IMR-90 (cell line): ENCODE data around the gene DPH3. TPM values are rescaled to one million over a fixed set of nuclear protein-coding genes. Genes with fewer than 3 reads are reported as not detected.

ENCODE experiments used
- ATAC-seq: fragments of 200-7000 bp; cut with Tn5 transposase; 2 replicates; pipeline ENCODE4 v1.9.1; 2020; ENCODE audit warnings: low read depth, mild to moderate bottlenecking, moderate library complexity
- BruUV-seq: library from RNA; stranded (reverse); fragments of 400-500 nt; replicated peaks from 2 replicates; lab custom pipeline; 2021; lab: Mats Ljungman, UMichigan
- CTCF ChIA-PET: fragments of 300-600 bp; formaldehyde crosslinking; extraction: SDS; loops from one replicate; lab custom pipeline; 2021; ENCODE audit warnings: antibody characterized with exemption; lab: Yijun Ruan, JAX
- POLR2A ChIA-PET: fragments of 300-600 bp; sonication (Branson Sonifier 250); formaldehyde crosslinking; loops from one replicate; lab custom pipeline; 2022; ENCODE audit warnings: antibody characterized with exemption; ENCODE audit not compliant: unreplicated experiment; lab: Charles Lee
- DNase-seq: peaks from one replicate; pipeline ENCODE4 v3.0.0; 2013
- H2AFZ ChIP-seq: replicated peaks from 2 replicates; pipeline ENCODE3; 2013; ENCODE audit warnings: low read length, mild to moderate bottlenecking; ENCODE audit not compliant: poor library complexity
- H2AK5ac ChIP-seq: 2 replicates; pipeline ENCODE4 v1.6.1; 2013; ENCODE audit warnings: low read depth, low read length, inconsistent platforms
- H2AK9ac ChIP-seq: replicated peaks from 2 replicates; pipeline ENCODE3; 2013; ENCODE audit warnings: mild to moderate bottlenecking, low read depth, low read length, moderate library complexity; ENCODE audit not compliant: poor library complexity
- H2BK120ac ChIP-seq: 2 replicates; pipeline ENCODE4 v1.6.1; 2013; ENCODE audit warnings: low read depth, low read length, inconsistent platforms
- H2BK15ac ChIP-seq: 3 replicates; pipeline ENCODE4 v1.6.1; 2013; ENCODE audit warnings: low read depth, low read length, inconsistent platforms
- H2BK20ac ChIP-seq: 2 replicates; pipeline ENCODE4 v1.6.1; 2013; ENCODE audit warnings: low read depth, mild to moderate bottlenecking, inconsistent platforms, low read length, moderate library complexity
- H2BK5ac ChIP-seq: 2 replicates; pipeline ENCODE4 v1.6.1; 2013; ENCODE audit warnings: mild to moderate bottlenecking, low read depth, low read length, inconsistent platforms; ENCODE audit not compliant: poor library complexity, severe bottlenecking
- H3K14ac ChIP-seq: replicated peaks from 2 replicates; pipeline ENCODE4 v1.6.1; 2013; ENCODE audit warnings: low read depth, low read length, inconsistent platforms
- H3K18ac ChIP-seq: 2 replicates; pipeline ENCODE4 v1.6.1; 2013; ENCODE audit warnings: low read depth, low read length, control low read depth
- H3K23ac ChIP-seq: 2 replicates; pipeline ENCODE4 v1.6.1; 2013; ENCODE audit warnings: low read depth, low read length, inconsistent platforms
- H3K27ac ChIP-seq: 2 replicates; pipeline ENCODE4 v1.5.1; 2013; ENCODE audit warnings: mild to moderate bottlenecking, control low read depth, low read length; ENCODE audit not compliant: insufficient read depth
- H3K27me3 ChIP-seq: 2 replicates; pipeline ENCODE4 v1.6.1; 2013; ENCODE audit warnings: low read length; ENCODE audit not compliant: control insufficient read depth, insufficient read depth
- H3K36me3 ChIP-seq: 2 replicates; pipeline ENCODE4 v1.6.1; 2013; ENCODE audit warnings: low read length, mixed read lengths; ENCODE audit not compliant: control insufficient read depth, insufficient read depth
- H3K4ac ChIP-seq: 2 replicates; pipeline ENCODE4 v1.6.1; 2013; ENCODE audit warnings: low read depth, low read length, inconsistent platforms
- H3K4me1 ChIP-seq: 2 replicates; pipeline ENCODE4 v1.6.1; 2013; ENCODE audit warnings: low read length, mixed read lengths; ENCODE audit not compliant: control insufficient read depth, insufficient read depth
- H3K4me2 ChIP-seq: 2 replicates; pipeline ENCODE4 v1.6.1; 2013; ENCODE audit warnings: low read depth, mild to moderate bottlenecking, control low read depth, low read length, moderate library complexity
- H3K4me3 ChIP-seq: 2 replicates; pipeline ENCODE4 v1.5.1; 2013; ENCODE audit warnings: low read depth, mild to moderate bottlenecking, control low read depth, low read length, moderate library complexity; ENCODE audit not compliant: insufficient read depth
- H3K56ac ChIP-seq: 2 replicates; pipeline ENCODE4 v1.6.1; 2013; ENCODE audit warnings: low read length, inconsistent platforms; ENCODE audit not compliant: insufficient read depth; ENCODE audit errors: extremely low read depth
- H3K79me1 ChIP-seq, 2 experiments: 2 replicates each; pipeline ENCODE4 v1.6.1; 2013; ENCODE audit warnings: low read length in 2 of 2, inconsistent platforms in 1 of 2, low read depth in 1 of 2
- H3K9ac ChIP-seq: 2 replicates; pipeline ENCODE4 v1.6.1; 2013; ENCODE audit warnings: low read depth, low read length, control low read depth
- H3K9me1 ChIP-seq: 2 replicates; pipeline ENCODE4 v1.6.1; 2013; ENCODE audit warnings: low read length, inconsistent platforms; ENCODE audit not compliant: insufficient read depth
- H3K9me3 ChIP-seq: 2 replicates; pipeline ENCODE4 v1.6.1; 2013; ENCODE audit warnings: low read length; ENCODE audit not compliant: control insufficient read depth, insufficient read depth
- H4K20me1 ChIP-seq: 2 replicates; pipeline ENCODE4 v1.6.1; 2013; ENCODE audit warnings: low read length, inconsistent platforms; ENCODE audit not compliant: insufficient read depth
- H4K5ac ChIP-seq: 2 replicates; pipeline ENCODE4 v1.6.1; 2013; ENCODE audit warnings: mild to moderate bottlenecking, low read depth, low read length, control low read depth
- H4K8ac ChIP-seq, 2 experiments: 2 replicates each; pipeline ENCODE4 v1.6.1; 2013; ENCODE audit warnings: low read depth in 2 of 2, low read length in 2 of 2, control low read depth in 1 of 2, inconsistent platforms in 1 of 2
- H4K91ac ChIP-seq: 2 replicates; pipeline ENCODE4 v1.6.1; 2013; ENCODE audit warnings: low read depth, low read length, inconsistent platforms; ENCODE audit not compliant: insufficient read depth
- CEBPB ChIP-seq: IDR thresholded peaks from 2 replicates; pipeline ENCODE4 v1.6.1; 2012; ENCODE audit warnings: low read depth, low read length, improper control_type of control experiment
- FOS ChIP-seq: fragments of 150-350 bp; IDR thresholded peaks from 2 replicates; pipeline ENCODE4 v1.6.1; 2016; ENCODE audit warnings: low read depth, low read length
- MXI1 ChIP-seq: IDR thresholded peaks from 2 replicates; pipeline ENCODE4 v1.6.1; 2012; ENCODE audit warnings: low read depth, mild to moderate bottlenecking, low read length, moderate library complexity, borderline replicate concordance
- NFE2L2 ChIP-seq: fragments of 150-350 bp; IDR thresholded peaks from 2 replicates; pipeline ENCODE4 v1.6.1; 2016; ENCODE audit warnings: low read depth, mild to moderate bottlenecking, low read length
- POLR2A ChIP-seq: IDR thresholded peaks from 2 replicates; pipeline ENCODE4 v1.6.1; 2012; ENCODE audit warnings: mild to moderate bottlenecking, low read depth, low read length
- RAD21 ChIP-seq: IDR thresholded peaks from 2 replicates; pipeline ENCODE4 v1.6.1; 2012; ENCODE audit warnings: low read length, improper control_type of control experiment
- RCOR1 ChIP-seq: IDR thresholded peaks from 2 replicates; pipeline ENCODE4 v1.6.1; 2012; ENCODE audit warnings: mild to moderate bottlenecking, low read length, improper control_type of control experiment; ENCODE audit not compliant: insufficient replicate concordance
- RFX5 ChIP-seq: IDR thresholded peaks from 2 replicates; pipeline ENCODE4 v1.8.0; 2012; ENCODE audit warnings: low read depth, mild to moderate bottlenecking, low read length, moderate library complexity
- SMC3 ChIP-seq: fragments of 150-350 bp; IDR thresholded peaks from 2 replicates; pipeline ENCODE4 v1.6.1; 2016; ENCODE audit warnings: low read depth, mild to moderate bottlenecking, antibody characterized with exemption, low read length, moderate library complexity
- WGBS, 2 experiments: methylation state at CpG; one replicate each; pipeline versions ENCODE4 v1.1.5 to v1.1.7; 2013; ENCODE audit warnings: missing lambda C conversion rate in 2 of 2; ENCODE audit not compliant: insufficient read length in 1 of 2; ENCODE audit errors: extremely low coverage in 2 of 2; 5-methylcytosine and 5-hydroxymethylcytosine counted together
- dilution Hi-C: fragments of 300-500 bp; cut with HindIII; formaldehyde crosslinking; loops from one replicate; pipeline ENCODE4 v1.14.3; 2018; ENCODE audit warnings: low sequenced_read_pairs; ENCODE audit not compliant: unreplicated experiment
- in situ Hi-C: fragments of 300-500 bp; cut with MboI; formaldehyde crosslinking; loops from 3 replicates; pipeline ENCODE4 v1.14.3; 2019; ENCODE audit warnings: low sequenced_read_pairs, inconsistent platforms, mixed read lengths
- intact Hi-C: fragments of 100-400 bp; cut with micrococcal nuclease; formaldehyde crosslinking; loops from 2 replicates; pipeline ENCODE4 v1.10.0; 2022
- polyA plus RNA-seq, 3 experiments: library from polyadenylated mRNA; depleted of rRNA; stranded (reverse); fragments of >200 nt; gene quantifications; 2 replicates each; pipeline ENCODE4 v1.2.3, GENCODE V29; 2012; ENCODE audit warnings: low replicate concordance in 1 of 3
- total RNA-seq: library from RNA; depleted of rRNA; stranded (reverse); fragments of >200 nt; gene quantifications from 2 replicates; pipeline ENCODE4 v1.2.3, GENCODE V29; 2012

The DPH3 gene
- total and polyA plus RNA-seq, 2 of the 4 experiments (the other 2 are of a cell fraction) = 12.9 to 32.1 TPM

DNA sequence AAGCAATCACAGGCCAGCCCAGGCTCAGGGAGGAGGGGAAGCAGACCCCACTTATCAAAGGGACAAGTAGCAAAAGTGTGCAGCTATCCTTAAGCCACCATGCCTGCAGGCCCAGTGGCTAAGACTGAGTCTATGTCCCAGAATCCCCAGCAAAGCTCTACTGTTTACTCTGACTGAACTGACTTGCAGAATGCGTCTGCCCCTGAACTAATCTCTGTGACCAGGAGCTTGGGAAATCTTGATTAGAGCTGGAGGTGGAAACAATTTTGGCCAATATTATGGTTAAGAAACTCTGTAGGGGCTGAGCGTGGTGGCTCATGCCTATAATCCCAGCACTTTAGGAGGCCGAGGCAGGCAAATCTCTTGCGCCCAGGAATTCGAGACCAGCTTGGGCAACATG lies 22.6 kb downstream of the DPH3 start:
- no peak overlapping the region for H2AFZ ChIP-seq
- no peak for TF ChIP-seq POLR2A
- TF ChIP-seq MXI1 = no peak
- TF ChIP-seq CEBPB = no peak
- no peak for TF ChIP-seq RAD21
- TF ChIP-seq NFE2L2 = no peak
- TF ChIP-seq SMC3 = no peak
- no peak for TF ChIP-seq FOS
- no peak for TF ChIP-seq RCOR1
- TF ChIP-seq RFX5 = no peak
- H3K27me3 ChIP-seq = no peaks in the 10 kb centered on the region
- no peak overlapping the region for H4K8ac ChIP-seq
- H3K9me3 ChIP-seq = no peaks in the 10 kb centered on the region
- no peak overlapping the region for H3K23ac ChIP-seq
- H3K9me1 ChIP-seq = peaks cover 20% of the 10 kb centered on the region
- POLR2A ChIA-PET = no interaction called here
- in situ Hi-C loops = loop anchor here (5.0 to 25.0 kb wide), 3 partner anchors 60 to 605 kb away; no protein-coding TSS in a partner anchor
- H3K56ac ChIP-seq = no peak overlapping the region
- 0 out of 2 replicates have a peak overlapping the region, but pooled peaks have one; percentile 8 for H3K14ac ChIP-seq
- no peak overlapping the region for H2AK9ac ChIP-seq
- peaks cover 18% of the 10 kb centered on the region for H3K4me1 ChIP-seq
- intact Hi-C loops = loop anchor here (10.0 kb wide), 1 partner anchor 607 kb away; no protein-coding TSS in a partner anchor
- dilution Hi-C loops = no loop called here
- H3K79me1 ChIP-seq = no peaks in the 10 kb centered on the region
- H4K20me1 ChIP-seq = no peaks in the 10 kb centered on the region
- H2BK20ac ChIP-seq = no peak overlapping the region
- H2BK15ac ChIP-seq = no peak overlapping the region
- H3K4ac ChIP-seq = no peak overlapping the region; the same call in 1 of the 2 replicates
- H2BK5ac ChIP-seq = no peak overlapping the region
- ATAC-seq (no peak), DNase-seq (no peak)
- no peak overlapping the region for H3K9ac ChIP-seq
- CTCF ChIA-PET = no interaction called here
- WGBS, 2 experiments = 100% methylated on average over 1 of the region's 5 CpGs; no CpG with 5 or more reads in 1 of the 2 experiments
- H4K5ac ChIP-seq = no peak overlapping the region
- no peak overlapping the region for H3K4me3 ChIP-seq
- BruUV-seq = no TSS peak
- no peak overlapping the region for H3K27ac ChIP-seq
- H3K18ac ChIP-seq = no peak overlapping the region
- H3K4me2 ChIP-seq = no peak overlapping the region
- peak overlapping the region; percentile 1; the same call in 1 of the 2 replicates for H4K91ac ChIP-seq
- no peaks in the 10 kb centered on the region for H3K36me3 ChIP-seq
- peak overlapping the region; percentile 67 for H2AK5ac ChIP-seq
- no peak overlapping the region for H2BK120ac ChIP-seq
